EH (cell line): ENCODE measurements around the gene SAFB.
"Not testable (repeated sequence)": the region's sequence is repeated elsewhere in the genome, so short reads cannot be mapped to it uniquely, and the experiment has no call there.

Experiments used
- DNase-seq: peaks from one replicate; pipeline ENCODE4 v3.0.0-alpha.2; 2015; ENCODE audit warnings: low read depth

Gene SAFB

DNA sequence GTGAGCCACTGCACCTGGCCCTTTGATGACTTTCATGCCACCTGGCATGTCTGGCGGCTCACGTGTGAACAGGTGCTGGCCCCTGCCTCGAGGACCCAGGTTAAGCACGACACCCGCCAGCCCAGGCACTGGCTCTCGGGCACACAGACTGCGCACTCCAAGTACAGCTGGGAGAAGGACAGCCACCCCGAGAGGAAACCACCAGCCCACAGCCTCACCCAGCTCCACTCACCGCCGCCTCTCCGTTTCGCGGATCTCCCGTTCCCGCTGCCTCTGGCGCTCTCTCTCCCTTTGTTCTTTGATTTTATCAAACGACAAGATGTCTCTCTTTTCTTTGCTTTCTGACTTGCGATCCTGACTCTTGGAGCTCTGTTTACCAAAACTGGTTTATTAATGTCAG lies 27.8 kb upstream of the SAFB start:
- DNase-seq = no peak

GRCh38 chr19:5595745-5596144 lies 27.1 kb upstream of the SAFB start:
- DNase-seq = no peak

DNA sequence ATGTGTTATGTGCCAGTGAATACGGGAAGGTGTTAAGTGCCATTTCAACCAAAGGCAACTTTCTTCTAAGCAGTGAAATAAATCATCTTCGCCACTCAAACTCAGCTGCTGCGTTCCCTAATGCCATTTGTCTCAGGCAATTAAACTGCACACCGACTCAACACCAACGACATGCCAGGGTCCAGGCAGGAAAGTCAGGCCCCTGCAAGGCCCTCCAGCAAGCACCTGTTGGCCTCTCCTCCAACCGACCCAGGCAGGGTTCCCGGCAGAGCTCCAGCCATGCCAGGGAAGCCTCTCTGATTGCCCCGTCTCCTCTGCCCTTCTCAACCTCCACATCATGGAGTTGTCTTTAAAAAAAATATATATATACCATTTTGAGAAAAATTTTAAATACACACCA lies 22.1 kb upstream of the SAFB start:
- DNase-seq = no peak

GRCh38 chr19:5603626-5604025 lies 19.3 kb upstream of the SAFB start:
- no peak for DNase-seq

DNA sequence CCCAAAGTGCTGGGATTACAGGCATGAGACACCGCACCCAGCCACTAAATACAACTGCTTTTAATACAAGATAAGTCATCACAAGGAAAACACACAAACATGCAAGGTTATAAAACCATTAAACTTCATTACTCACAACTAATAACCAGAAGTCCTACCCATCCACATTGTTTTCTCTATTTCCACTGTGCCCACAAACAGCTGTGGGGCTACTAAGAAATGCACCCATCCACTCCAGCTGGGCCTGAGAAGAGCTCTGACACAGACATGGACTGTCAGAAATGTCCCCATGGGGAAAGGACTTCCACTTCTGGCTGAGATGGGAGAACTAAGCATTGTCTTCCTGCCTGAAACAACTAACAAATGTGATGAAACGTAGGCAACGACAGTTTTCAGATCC lies 17.5 kb upstream of the SAFB start:
- DNase-seq = peak; percentile 12

GRCh38 chr19:5607318-5608275 lies 15.3 kb upstream of the SAFB start:
- DNase-seq = no peak

GRCh38 chr19:5608291-5608690 lies 14.6 kb upstream of the SAFB start:
- no peak for DNase-seq

DNA sequence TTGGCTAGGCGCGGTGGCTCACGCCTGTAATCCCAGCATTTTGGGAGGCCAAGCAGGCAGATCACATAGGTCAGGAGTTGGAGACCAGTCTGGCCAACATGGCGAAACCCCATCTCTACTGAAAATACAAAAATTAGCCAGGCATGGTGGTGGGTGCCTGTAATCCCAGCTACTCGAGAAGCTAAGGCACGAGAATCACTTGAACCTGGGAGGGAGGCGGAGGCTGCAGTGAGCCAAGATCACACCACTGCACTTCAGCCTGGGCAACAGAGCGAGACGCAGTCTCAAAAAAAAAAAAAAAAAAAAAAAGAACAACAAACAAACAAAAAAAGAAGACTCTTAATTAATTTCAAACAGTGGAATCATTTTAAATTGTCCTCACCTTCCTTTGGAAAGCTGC lies 14.1 kb upstream of the SAFB start:
- DNase-seq = not testable (repeated sequence)

GRCh38 chr19:5609881-5610448 lies 12.9 kb upstream of the SAFB start:
- DNase-seq = no peak

DNA sequence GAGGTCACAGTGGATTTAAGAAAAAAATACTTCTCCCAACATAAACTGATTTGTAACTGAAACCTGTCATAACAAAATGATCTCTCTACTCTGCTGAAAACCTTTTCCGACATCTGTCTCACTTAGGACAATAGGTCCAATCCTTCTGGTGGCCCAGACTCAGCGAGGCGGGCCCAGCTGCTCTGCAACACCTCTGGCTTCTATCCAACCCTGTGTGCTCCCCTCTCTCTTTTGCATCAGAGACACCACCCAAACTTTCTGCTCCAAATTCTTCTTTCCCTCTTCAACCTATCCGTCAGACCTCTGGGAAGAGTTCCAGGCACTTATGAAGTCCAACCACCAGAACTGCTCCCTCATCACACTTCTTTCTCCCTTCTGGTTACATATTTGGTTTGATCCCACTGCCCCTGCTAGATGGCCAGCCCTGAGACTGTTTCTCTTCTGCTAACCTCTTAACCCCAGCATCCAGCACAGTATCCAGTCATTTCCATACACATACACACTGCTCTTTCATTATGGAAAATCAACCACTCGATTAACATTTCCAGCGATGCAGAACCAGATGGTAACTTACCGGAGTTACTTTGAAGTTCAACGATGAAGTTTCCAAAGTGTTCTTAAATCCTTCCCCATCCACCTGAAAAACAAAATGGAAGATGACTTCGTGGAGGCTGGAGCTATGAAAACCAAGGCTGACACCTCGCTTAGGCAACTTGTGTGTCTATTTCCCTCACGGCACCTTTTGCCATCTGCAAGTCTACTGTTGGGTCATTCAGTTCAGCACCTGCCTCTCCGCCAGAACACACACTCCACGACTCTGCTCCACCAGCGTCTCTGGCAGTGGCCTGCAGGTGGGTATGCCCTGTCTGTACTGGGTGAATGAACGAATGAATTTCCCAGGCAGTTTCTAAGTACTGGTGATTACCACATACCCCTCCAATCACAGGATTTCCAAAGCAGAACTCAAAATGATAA lies 9.7 kb upstream of the SAFB start:
- DNase-seq = no peak

DNA sequence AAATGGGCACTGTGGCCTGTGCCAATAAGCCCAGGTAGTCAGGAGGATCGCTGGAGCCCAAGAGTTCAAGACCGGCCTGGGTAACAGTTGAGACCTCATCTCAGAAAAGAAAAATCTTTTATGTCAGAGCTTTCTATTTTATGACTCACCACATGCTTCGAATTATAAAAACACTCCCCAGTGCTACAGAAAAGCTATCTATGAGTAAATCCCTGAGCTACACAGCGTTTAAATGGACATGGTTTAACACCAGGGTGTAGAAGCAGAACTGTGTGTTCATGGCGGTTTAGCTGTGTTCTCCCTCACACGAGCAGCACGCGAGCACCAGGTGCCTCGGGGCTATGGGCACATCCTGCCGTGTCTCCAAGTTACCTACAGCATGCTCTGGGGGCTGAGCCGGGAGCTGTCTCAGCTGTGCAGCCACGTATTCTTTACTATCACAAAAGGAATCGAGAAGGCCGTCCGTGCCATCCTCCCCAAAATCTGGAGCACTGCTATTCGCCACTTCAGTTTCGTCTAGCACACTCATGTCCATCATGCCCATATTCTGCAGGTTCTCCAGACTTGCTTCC lies 7.0 kb upstream of the SAFB start:
- DNase-seq = peak; percentile 62

DNA sequence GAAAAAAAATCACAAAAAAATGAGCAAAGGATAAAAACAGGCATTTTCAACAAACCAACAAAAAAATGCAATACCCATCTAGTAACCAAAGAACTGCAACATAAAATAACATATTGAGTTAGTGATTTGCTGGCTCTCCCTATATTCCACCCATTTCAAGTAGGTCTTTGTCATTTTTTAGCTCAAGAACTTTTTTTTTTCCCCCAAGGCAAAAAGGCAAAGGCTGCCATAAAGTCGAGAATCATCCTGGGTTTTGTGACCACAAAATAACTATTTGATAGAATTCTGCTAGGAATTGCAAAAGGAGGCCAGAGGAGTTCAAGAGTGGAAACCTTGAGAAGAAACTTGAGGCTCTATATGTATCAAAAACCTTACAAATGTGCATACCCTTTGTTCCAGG lies 5.8 kb upstream of the SAFB start:
- no peak for DNase-seq

- DNase-seq = no peak
These were observed 4.3 kb upstream of the SAFB start for GRCh38 chr19:5618591-5618990.

DNA sequence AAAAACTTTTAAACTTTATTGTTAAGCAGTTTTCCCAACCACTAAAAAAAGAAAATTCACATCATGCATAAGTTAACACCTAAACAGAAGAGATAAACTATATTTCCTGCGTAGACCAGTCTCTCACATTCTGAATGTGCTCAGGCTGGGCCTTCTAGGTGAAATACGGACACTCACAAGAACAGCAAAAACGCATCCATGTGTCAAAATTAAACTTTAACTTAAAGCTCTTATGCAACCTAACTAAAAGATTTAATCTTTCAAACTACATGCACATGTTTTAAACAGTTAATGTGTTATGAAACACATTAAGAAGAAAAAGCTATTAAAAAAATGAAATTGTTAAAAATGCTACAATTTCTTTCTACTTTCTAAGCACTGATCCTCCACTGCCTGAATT lies 2.9 kb upstream of the SAFB start:
- no peak for DNase-seq

DNA sequence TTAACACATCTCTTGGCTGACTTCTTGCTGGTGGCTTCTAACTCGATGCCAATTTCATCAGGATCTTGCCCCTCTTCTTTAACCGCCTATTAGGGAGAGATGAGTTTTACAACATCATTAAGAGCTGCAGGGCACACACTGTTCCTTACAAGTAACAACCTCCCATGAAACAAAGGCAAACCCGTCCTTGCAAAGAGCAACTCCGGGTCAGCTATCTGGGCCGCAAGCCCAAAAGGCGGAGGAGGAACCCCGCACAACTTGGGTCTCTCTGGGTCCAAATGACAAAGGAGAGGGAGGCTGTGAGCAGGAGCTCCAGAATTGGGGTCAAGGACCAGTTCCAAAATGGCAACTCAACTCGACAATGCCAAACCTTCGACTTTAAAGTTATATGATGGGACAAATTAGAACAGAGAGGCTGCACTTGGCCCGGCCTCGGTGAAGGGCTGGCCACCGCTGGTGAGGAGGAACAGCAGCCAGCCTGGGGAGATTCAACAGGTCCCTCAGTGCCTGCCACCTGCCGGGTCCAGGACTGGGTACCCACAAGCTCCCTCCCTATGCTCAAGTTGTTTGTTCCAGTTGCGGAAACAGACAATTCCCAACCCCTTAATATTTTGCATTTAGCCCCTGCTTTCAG lies 1.5 kb upstream of the SAFB start:
- peak; percentile 24 for DNase-seq

- DNase-seq = no peak
These were observed 878 bp upstream of the SAFB start for GRCh38 chr19:5621945-5622464.

DNA sequence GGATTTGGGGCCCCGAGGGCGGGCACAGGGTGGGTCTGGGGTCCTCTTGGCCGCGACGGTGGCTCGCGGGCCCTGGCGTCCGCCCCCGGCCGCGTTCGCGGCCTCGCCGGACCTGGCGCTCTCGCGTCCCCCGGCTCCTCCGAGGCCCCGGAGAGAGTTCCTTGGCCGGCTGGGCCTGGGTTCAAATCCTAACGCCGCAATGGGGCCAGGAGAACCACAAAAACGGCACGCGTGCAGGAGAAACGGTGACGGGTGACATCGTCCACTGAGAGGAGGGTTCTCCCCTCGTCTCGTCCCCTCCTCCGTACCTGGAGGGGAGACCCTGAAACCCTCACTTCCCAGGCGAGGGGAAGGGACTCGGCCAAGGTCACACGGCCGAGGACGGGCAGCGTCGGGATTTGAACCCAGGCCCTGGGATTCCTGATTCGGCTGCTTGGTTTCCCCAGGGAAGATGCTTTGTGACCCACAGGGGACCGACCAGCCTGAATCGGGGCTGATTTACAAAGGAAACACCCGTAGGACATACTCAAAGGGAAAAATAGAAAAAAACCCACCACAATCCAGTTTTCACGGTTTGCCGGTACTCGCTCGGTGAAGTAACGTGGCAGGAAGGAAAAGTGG lies 624 bp downstream of the SAFB start:
- peak; percentile 7 for DNase-seq

- peak; percentile 58 for DNase-seq
These were observed 1.3 kb downstream of the SAFB start for GRCh38 chr19:5624018-5624663.

- peak; percentile 13 for DNase-seq
These were observed 1.9 kb downstream of the SAFB start for GRCh38 chr19:5624741-5625278.

DNA sequence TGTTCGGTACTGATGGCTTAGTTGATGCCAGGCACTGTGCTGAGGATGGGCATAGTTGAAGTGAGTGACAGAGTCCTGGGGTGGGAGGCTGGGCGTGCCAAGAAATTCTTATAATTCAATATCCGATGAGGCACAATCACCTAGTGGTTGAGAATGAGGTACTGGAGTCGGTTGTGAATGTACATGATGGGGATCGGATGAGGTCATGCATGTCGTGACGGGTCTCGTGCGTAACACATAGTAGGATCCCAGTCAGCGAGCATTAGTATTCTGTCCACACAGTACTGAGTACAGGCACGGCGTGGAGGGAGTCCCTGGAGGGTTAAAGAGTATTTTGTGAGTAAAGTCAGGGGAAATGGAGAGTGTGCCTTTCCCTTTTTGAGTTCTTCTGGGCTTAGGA lies 2.8 kb downstream of the SAFB start:
- no peak for DNase-seq
